Ishikawa (cell line): ENCODE measurements around the gene SACS.

Source experiments
- EP300 ChIP-seq: IDR thresholded peaks from 2 replicates; pipeline ENCODE4 v1.6.1; 2012; ENCODE audit warnings: borderline replicate concordance
- NFIC ChIP-seq: IDR thresholded peaks from 2 replicates; pipeline ENCODE4 v1.6.1; 2012
- RAD21 ChIP-seq: IDR thresholded peaks from 2 replicates; pipeline ENCODE4 v1.6.1; 2012; ENCODE audit warnings: low read depth
- YY1 ChIP-seq: IDR thresholded peaks from 2 replicates; pipeline ENCODE4 v1.6.1; 2012; ENCODE audit warnings: low read depth
- TF ChIP-seq, protein P1 (sequence below): IDR thresholded peaks from 2 replicates; pipeline ENCODE4 v1.6.1; 2012; ENCODE audit warnings: low read depth, mild to moderate bottlenecking

DNA sequence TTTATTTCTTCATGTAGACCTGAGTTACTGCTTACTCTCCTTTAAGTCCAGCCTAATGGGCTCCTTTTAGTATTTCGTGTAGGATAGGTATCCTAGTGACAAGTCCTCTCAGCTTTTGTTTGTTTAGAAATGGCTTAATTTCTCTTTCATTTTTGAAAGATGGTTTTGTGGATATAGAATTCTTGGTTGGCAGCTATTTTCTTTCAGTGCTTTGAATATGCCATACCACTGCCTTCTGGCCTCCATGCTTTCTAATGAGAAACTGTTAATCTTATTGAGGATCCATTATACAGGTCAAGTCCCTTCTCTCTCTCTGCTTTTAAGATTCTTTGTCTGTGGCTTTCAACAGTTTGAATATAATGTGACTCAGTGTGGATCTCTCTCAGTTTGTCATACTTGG is 46.8 kb upstream of the SACS start:
- TF ChIP-seq, protein P1, sequence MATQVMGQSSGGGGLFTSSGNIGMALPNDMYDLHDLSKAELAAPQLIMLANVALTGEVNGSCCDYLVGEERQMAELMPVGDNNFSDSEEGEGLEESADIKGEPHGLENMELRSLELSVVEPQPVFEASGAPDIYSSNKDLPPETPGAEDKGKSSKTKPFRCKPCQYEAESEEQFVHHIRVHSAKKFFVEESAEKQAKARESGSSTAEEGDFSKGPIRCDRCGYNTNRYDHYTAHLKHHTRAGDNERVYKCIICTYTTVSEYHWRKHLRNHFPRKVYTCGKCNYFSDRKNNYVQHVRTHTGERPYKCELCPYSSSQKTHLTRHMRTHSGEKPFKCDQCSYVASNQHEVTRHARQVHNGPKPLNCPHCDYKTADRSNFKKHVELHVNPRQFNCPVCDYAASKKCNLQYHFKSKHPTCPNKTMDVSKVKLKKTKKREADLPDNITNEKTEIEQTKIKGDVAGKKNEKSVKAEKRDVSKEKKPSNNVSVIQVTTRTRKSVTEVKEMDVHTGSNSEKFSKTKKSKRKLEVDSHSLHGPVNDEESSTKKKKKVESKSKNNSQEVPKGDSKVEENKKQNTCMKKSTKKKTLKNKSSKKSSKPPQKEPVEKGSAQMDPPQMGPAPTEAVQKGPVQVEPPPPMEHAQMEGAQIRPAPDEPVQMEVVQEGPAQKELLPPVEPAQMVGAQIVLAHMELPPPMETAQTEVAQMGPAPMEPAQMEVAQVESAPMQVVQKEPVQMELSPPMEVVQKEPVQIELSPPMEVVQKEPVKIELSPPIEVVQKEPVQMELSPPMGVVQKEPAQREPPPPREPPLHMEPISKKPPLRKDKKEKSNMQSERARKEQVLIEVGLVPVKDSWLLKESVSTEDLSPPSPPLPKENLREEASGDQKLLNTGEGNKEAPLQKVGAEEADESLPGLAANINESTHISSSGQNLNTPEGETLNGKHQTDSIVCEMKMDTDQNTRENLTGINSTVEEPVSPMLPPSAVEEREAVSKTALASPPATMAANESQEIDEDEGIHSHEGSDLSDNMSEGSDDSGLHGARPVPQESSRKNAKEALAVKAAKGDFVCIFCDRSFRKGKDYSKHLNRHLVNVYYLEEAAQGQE = no peak
- TF ChIP-seq EP300 = no peak
- TF ChIP-seq YY1 = no peak
- no peak for TF ChIP-seq NFIC
- no peak for TF ChIP-seq RAD21
